Activated T-helper 9 cell treated with anti-CD3 and anti-CD28 coated beads, Interleukin-2, amount 50 U/mL, for 16 hours (primary cell): ENCODE measurements around the gene HOXD13.

ENCODE experiments used
- DNase-seq: peaks from one replicate; pipeline ENCODE4 v3.0.0-alpha.2; 2020; ENCODE audit warnings: low read depth

Gene HOXD13

DNA sequence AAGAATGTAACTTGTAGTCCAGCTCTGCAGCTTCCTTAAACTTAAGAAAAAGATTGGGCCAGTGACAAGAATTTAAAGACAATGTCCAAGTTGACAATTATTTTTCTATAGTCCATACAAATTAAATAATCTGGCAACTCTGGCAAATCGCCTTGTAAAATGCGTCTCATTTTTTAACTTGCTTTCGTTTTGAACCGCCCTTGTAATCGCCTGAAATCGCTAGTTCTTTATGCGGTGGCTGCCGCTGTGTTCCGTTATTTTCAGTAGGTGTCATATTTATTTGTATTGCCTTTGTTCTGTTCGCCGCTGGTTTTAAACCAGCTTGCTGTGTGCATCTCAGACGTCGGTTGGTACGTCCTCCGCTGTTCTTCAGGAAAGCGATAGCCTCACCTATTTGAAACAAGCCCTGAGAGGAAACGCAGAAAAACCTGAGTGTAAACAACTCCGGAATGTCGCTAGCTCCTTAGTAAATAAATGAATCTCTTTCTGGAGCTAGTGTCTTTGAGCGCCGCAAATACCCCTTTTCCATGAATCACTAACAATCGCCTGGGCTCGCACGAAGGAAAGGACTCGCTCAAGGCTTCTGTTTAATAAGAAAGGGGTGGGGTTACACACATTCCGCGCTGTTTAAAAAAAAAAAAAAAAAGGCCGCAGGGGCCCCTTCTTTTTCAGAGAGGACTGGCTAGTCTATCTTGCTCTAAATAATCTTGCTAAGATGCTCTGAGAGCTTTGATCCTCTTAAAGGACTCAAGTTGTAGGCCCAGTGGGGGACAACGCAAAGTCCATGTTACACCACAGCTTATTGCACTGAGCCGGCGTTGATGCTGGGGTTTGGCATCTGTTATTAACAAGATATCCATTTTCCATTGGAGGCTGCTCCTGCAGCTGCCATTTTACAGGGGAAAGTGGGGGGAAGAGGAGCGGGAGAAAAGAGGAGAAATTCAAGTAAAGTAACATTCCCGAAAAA, 40.0 kb downstream of the HOXD13 start:
- DNase-seq, result no peak

DNA sequence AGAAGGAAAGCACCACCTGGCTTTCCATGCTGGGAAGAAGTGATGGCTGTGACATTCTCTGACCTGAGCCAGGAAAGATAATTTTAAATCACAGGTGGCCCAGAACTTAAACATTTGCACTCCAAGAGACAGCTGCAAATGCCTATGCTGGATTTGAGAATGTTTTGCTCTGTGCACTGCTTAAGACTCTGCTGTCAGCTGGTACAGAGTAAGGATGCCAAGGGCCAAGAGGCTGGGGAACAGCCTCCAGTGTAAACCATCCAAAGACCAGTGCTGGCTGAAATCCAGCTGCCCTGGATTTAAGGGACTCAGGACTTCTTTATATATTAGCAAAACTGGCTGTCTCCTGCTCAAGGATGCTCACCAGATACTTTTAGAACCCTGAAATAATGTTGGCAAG, 40.9 kb downstream of the HOXD13 start:
- DNase-seq, result no peak

DNA sequence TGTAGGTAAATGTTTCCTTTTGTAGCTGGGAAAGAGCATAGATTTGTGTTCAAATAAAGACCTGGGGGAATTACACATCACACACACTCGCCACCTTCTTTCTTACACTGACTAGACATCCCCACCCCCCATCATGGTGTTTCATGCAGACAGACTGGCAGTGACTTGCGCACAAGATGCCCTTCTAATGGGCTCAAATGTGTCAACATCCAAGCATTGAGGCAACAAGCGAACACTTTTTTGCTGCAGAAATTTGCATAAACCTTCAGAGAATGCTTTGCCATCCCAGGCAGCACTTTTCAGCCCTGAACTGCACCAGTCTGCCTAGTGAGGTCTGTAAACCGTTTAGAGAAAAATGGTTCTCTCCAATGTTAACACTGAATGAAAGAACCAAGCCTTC, 41.5 kb downstream of the HOXD13 start:
- DNase-seq, result no peak

DNA sequence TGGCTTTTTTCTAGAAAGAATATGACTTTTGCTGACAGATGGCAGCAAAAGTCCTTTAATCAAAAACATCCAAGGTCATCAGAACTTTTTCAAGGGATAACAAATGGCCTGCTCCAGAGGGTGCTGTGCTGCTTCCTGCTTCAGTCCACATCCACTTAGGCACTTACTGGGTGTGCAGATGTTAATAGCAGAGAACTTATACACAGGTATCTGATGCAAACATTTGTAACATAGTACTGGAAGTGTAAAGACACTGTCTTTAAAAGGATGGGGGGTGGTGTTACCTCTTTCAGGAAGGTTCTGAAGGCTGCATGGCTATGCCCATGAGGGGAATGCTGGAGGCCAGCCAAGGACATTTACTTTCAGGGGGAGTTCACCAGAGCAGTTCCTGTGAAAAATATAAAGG, 42.5 kb downstream of the HOXD13 start:
- no peak for DNase-seq

DNA sequence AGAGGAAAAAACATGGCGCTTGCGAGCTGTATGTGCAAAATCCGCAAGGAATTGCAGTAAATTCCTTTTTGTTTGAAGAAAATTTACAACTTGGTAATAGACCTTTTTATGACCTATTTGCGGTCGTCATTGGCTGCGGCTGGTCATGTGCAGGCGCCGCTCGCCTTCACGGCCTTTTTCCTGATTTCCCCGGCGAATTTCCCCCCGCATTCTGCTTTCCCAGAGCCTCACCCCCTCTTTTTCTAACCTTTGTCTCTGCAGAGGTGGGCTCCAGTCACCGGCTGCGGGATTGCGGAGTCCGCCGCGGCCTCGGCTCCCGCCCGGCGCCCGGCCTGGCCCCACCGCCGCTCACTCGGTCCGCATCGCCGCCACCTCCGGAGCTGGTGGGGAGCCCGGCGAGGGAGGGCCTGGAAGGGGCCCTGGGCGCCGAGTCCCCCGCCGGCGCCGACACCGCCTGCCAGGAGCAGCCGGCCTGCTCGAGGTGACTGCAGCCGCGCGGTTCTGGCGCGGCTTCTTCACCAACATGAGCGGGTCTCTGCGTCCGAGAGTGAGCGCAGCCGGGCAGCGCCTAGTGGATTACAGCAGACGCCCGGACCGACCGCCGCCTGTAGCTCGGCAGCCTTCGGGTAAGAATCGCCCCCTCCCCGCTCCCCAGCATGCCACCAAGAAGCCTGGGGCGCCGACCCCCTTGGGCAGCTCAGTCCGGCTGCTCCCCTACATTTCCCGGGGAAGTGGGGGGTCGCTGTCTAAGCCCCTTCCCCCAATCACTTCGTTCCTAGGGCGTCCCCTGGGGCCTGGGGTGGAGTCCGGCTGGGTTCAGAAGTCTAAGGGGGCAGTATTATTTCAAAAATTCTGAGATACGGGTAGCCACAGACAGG, 44.1 kb downstream of the HOXD13 start:
- DNase-seq, result no peak

DNA sequence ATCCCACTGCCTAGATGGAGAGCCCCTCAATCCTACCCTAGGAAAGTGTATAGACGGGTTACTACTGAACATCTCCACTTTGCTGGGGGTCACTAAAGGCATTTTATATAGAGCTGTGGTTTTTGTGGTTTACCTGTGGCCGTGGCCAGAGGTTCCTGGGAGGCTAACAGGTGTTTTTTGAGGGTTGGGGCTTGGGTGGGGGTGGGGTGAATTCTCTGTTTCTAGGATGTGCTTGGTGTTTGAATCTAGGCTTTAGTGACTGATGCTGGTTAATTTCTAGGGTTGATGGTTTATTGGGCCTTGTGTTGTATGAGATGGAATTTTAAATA, 44.7 kb downstream of the HOXD13 start:
- DNase-seq, result no peak

DNA sequence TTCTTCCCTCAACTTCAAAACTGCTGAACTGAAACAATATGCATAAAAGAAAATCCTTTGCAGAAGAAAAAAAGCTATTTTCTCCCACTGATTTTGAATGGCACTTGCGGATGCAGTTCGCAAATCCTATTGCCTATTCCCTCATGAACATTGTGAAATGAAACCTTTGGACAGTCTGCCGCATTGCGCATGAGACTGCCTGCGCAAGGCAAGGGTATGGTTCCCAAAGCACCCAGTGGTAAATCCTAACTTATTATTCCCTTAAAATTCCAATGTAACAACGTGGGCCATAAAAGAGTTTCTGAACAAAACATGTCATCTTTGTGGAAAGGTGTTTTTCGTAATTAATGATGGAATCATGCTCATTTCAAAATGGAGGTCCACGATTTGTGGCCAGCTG, 45.4 kb downstream of the HOXD13 start:
- no peak for DNase-seq

DNA sequence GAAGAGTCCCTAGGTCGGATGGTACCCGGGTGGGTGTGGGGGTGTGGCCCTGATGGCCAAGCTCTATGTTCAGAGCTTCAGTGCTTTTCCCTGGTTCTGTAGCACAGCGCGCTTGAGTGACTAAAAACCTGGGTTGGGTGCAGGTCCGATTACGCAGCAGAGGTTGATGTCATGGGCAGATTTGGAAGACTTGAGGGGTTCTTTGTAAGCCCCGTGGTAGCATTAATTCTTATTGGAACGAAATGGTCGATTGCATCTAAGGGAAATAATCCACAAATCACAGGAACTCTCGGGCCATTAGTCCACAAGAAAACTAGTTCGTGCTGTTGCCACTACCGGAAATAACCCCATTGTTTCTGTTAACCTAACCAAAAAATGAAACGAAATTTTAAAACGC, 46.0 kb downstream of the HOXD13 start:
- no peak for DNase-seq

DNA sequence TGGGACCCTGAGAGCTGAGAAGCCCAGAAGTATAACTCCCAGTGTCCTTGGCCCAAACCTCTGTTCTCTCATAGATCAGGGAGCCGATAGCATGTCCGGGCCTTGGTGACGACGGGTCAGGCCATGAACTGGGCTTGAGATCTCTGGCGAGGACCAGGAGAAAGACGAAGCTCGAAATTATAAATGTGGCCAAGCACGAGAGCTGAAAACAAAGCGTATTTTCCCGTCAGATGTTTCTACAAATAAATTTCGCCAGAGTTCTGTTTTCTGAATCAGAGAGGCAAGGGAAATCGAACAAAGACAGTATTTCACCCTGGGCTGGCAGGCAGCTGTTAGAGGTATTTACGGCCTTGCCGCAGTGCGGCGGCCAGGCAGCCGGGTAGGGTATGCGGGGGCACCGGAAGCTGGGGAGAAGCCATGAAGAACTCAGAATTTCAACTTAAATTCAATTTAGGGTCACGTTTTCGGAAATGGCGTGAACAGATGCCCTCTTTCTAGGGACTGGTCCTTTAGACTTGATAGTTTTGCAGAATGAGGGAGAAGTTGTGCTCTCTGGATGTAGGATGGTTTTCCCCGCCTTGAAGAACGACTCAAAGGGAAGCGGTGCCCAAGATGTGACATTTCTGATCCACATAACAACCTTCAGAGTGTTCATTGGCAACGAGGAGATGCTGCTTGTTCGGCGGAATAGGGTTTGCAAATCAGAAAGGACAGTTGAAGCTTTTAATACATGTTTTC, 46.6 kb downstream of the HOXD13 start:
- no peak for DNase-seq

DNA sequence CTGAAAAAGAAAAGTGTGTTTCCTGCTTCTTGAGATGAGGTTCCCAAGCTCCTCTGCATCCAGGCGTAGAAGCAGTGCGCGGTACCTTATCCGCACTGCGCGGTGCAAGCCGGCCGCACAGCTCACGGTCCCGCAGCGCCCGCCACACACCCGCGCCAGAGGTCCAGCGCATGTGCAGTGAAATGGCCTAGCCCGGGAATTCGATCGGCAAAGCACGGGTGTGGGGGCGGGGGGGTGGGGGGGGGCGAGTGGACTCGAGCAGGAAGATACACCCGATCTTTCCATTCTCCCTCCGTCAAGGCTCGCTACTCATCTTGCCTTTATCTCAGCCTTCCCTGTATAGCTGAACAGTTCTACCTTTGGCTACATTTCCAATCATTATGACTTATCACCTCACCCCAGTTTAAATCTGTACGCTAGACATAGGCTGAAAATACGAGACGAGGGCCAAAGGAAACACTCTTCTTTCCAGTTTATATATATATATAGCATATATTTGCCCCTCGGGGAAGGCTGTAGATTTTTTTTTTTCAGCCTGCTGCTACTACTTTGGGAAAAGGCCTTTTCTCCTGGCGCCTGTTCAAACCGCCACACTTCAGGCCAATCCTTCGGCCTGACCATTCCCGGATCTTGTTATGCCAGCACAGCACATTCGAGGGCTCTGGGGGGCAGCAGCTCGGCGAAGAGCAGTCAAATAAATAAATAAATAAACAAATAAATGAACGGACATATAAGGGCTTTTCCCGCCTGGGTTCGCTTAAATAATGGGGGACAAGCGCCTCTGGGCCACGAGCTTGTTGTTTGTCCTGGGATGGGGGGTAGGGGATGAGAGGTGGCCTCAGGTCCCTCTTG, 47.4 kb downstream of the HOXD13 start:
- DNase-seq, result no peak

DNA sequence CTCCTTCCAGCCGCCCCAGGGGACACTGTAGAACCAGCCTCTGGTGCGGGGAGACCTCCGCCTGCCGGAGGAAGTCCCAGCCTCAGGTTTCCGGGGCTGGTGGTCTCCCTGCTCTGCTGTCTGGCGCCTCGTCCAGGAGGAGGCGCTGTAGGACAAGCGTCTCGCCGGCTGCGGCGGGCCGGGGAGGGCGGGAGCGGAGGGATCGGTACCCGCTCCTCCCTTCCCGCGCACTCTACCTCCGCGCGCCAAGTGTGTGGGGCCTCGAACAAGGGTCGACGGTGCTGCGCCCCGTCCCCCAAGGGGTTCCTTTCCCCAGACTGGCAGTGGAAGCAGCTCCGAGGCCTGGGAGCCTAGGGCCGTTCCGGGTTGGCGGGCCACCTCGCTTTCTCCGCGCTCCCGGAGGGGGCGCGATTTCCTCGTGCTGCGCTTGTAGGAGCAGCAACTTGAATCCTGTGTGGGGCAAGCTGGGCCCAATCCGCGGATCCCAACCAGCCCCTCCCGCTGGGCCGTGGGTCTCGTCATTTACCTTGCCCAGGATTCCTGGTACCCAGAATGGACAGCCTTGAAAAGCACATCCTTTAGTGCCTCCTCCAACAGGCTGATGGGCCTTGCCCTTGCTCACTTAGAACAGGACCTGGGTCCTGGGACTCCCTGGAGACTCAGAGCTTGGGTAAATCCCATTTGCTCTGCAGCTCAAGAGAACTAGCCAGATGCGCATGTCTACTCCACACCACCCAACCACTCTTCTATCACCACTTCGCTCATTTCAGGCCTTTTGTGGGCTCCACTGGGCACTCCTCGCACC, 48.2 kb downstream of the HOXD13 start:
- DNase-seq, result peak; percentile 25

DNA sequence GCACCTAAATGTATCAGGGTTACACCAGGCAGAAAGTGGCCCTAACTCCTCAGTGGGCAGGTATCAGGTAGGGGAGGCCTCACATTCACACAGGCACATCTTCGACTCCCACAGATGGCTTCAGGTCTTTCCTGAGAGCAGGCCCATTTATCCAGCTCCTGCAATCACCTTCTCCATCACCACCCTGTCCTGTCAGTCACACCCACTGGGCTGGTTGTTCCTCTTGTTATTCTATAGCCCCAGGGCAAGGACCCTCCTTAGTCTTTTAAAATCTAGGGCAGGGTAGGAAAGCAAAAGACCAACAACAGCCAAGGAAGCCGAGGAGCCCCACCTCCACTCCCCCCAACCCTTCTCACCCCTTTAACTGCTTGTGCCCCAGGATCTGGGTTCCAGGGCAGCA, 49.8 kb downstream of the HOXD13 start:
- no peak for DNase-seq
